Measurements from ENCODE around the gene CST2.

GRCh38 chr20:23826541-23827021, at the start of gene CST2:
- TF ChIP-seq CTCF (IDR thresholded peaks at IDR 0.05; ENCODE audit: poor library complexity, severe bottlenecking) (no peak), EZH2 (IDR thresholded peaks at IDR 0.05; ENCODE audit: borderline replicate concordance, insufficient read depth, low read length, poor library complexity, severe bottlenecking) (no peak), TAF1 (IDR thresholded peaks at IDR 0.05; ENCODE audit: low read depth) (no peak), RAD21 (conservative IDR thresholded peaks at IDR 0.05) (no peak), POLR2AphosphoS5 (IDR thresholded peaks at IDR 0.05) (no peak), REST (IDR thresholded peaks at IDR 0.05; ENCODE audit: borderline replicate concordance) (no peak), SMC3 (conservative IDR thresholded peaks at IDR 0.05; ENCODE audit: poor library complexity) (no peak)

Measured in neural cell (in vitro differentiated cells).